Measurements from ENCODE around the gene NOS3.

DNA sequence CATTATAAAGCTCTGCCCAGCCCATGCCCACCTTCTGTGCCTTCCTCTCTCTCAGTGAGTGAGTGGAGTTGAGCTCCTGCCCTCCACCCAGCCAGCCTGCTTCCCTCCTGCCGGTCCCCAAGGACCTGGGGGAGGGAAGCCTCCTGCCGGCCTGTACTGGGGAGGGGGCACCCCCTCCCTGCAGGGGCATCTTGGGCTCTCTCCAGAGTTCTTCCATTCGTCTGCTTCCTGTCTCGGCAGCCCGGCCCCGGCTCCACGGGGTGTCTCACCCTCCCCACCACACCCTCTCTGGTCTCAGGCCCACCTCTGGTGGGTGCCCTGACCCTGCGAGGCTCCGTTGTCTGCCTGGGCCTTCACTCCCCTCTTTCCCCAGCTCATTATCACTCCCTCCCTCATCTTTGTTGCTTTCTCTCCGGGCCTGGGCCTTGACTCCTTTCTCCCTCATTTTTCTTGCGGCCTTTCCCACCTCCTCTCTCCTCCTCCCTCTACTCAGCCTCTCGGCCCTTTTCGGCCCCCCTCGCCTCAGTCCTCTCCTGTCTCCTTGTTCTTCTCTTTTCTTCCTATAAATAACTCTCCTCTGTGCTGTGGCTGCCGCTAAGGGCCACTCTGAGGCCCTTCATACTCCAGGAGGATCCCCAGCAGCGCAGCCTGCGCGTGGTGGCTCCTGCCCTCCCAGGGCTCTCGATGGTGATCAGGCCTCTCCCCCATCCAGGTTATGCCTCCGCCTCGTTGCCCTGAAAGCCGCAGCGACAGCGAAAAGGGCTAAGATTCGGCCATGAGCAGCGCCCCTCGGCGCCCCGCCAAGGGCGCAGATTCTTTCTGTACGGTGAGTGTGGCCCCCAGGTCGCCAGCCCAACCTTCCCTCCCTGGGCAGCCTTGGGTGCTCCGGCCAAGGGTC lies 70.6 kb downstream of the NOS3 start:
- TF ChIP-seq, protein P1, sequence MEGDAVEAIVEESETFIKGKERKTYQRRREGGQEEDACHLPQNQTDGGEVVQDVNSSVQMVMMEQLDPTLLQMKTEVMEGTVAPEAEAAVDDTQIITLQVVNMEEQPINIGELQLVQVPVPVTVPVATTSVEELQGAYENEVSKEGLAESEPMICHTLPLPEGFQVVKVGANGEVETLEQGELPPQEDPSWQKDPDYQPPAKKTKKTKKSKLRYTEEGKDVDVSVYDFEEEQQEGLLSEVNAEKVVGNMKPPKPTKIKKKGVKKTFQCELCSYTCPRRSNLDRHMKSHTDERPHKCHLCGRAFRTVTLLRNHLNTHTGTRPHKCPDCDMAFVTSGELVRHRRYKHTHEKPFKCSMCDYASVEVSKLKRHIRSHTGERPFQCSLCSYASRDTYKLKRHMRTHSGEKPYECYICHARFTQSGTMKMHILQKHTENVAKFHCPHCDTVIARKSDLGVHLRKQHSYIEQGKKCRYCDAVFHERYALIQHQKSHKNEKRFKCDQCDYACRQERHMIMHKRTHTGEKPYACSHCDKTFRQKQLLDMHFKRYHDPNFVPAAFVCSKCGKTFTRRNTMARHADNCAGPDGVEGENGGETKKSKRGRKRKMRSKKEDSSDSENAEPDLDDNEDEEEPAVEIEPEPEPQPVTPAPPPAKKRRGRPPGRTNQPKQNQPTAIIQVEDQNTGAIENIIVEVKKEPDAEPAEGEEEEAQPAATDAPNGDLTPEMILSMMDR (conservative IDR thresholded peaks at IDR 0.05; ENCODE audit: low read depth, low read length), result no peak
- no peak for TF ChIP-seq EZH2 (IDR thresholded peaks at IDR 0.05; ENCODE audit: low read length, unreplicated experiment)
- no peak for TF ChIP-seq EZH2phosphoT487 (IDR thresholded peaks at IDR 0.05; ENCODE audit: borderline replicate concordance, low read length)
